Measurements from ENCODE around the gene CD28. TPM values are rescaled to one million over a fixed set of nuclear protein-coding genes. Genes with fewer than 3 reads are reported as not detected.

The CD28 gene
- polyA plus RNA-seq, 1 donor from 2014 or later = not detected

DNA sequence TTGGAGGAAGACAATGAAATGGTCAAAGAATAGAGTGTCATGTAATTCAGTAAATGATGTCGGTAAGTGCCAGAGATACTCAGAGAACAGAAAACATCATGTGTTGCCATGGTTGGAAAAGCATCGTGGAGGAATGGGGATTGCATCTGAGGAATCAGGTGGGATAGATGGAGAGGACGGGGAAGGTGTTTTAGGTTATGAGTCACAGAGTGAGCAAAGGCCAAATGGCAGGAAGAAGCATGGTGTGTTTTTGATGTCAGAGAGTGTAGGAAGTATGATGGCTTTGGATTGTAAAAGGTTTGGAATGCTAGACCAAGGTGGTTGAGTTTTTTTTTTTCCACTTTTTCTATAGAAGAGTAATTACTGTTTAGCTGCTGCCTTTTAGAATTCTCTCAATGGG is 27.5 kb upstream of the CD28 start:
- Histone ChIP-seq H3F3A (ENCODE audit: insufficient read depth, low read length, poor library complexity, severe bottlenecking) (no peaks in the 10 kb centered on the region), H3K9ac (ENCODE audit: low read length) (no peak overlapping the region), H3K27ac (ENCODE audit: low read length) (no peak overlapping the region), H4K20me1 (ENCODE audit: insufficient read depth) (no peaks in the 10 kb centered on the region), H3K9me3 (ENCODE audit: low read length) (no peaks in the 10 kb centered on the region), H3K9me2 (ENCODE audit: insufficient read depth, low read length) (no peaks in the 10 kb centered on the region), H2AFZ (ENCODE audit: low read depth, low read length) (no peak overlapping the region), H3K79me2 (replicated peaks; ENCODE audit: insufficient read depth, low read length) (no peaks in the 10 kb centered on the region), H3K27me3 (ENCODE audit: insufficient read depth, low read depth, low read length) (no peaks in the 10 kb centered on the region), H3K36me3 (ENCODE audit: insufficient read depth, low read length) (no peaks in the 10 kb centered on the region), H3K4me2 (ENCODE audit: low read length) (no peak overlapping the region), H3K4me3 (ENCODE audit: low read length) (no peak overlapping the region)
- TF ChIP-seq RAD21 (conservative IDR thresholded peaks at IDR 0.05) = no peak
- no peak for TF ChIP-seq MXI1 (conservative IDR thresholded peaks at IDR 0.05; ENCODE audit: poor library complexity, severe bottlenecking)
- TF ChIP-seq EZH2 (IDR thresholded peaks at IDR 0.05; ENCODE audit: borderline replicate concordance, insufficient read depth, low read length, poor library complexity, severe bottlenecking) = no peak
- TF ChIP-seq POLR2AphosphoS5 (IDR thresholded peaks at IDR 0.05) = no peak
- no peak for TF ChIP-seq TAF1 (IDR thresholded peaks at IDR 0.05; ENCODE audit: low read depth)
- TF ChIP-seq, protein P1, sequence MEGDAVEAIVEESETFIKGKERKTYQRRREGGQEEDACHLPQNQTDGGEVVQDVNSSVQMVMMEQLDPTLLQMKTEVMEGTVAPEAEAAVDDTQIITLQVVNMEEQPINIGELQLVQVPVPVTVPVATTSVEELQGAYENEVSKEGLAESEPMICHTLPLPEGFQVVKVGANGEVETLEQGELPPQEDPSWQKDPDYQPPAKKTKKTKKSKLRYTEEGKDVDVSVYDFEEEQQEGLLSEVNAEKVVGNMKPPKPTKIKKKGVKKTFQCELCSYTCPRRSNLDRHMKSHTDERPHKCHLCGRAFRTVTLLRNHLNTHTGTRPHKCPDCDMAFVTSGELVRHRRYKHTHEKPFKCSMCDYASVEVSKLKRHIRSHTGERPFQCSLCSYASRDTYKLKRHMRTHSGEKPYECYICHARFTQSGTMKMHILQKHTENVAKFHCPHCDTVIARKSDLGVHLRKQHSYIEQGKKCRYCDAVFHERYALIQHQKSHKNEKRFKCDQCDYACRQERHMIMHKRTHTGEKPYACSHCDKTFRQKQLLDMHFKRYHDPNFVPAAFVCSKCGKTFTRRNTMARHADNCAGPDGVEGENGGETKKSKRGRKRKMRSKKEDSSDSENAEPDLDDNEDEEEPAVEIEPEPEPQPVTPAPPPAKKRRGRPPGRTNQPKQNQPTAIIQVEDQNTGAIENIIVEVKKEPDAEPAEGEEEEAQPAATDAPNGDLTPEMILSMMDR (IDR thresholded peaks at IDR 0.05; ENCODE audit: poor library complexity, severe bottlenecking) = no peak
- TF ChIP-seq, protein P2, sequence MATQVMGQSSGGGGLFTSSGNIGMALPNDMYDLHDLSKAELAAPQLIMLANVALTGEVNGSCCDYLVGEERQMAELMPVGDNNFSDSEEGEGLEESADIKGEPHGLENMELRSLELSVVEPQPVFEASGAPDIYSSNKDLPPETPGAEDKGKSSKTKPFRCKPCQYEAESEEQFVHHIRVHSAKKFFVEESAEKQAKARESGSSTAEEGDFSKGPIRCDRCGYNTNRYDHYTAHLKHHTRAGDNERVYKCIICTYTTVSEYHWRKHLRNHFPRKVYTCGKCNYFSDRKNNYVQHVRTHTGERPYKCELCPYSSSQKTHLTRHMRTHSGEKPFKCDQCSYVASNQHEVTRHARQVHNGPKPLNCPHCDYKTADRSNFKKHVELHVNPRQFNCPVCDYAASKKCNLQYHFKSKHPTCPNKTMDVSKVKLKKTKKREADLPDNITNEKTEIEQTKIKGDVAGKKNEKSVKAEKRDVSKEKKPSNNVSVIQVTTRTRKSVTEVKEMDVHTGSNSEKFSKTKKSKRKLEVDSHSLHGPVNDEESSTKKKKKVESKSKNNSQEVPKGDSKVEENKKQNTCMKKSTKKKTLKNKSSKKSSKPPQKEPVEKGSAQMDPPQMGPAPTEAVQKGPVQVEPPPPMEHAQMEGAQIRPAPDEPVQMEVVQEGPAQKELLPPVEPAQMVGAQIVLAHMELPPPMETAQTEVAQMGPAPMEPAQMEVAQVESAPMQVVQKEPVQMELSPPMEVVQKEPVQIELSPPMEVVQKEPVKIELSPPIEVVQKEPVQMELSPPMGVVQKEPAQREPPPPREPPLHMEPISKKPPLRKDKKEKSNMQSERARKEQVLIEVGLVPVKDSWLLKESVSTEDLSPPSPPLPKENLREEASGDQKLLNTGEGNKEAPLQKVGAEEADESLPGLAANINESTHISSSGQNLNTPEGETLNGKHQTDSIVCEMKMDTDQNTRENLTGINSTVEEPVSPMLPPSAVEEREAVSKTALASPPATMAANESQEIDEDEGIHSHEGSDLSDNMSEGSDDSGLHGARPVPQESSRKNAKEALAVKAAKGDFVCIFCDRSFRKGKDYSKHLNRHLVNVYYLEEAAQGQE (IDR thresholded peaks at IDR 0.05; ENCODE audit: borderline replicate concordance) = no peak
- TF ChIP-seq EP300 (conservative IDR thresholded peaks at IDR 0.05; ENCODE audit: poor library complexity, severe bottlenecking) = no peak
- TF ChIP-seq SMC3 (conservative IDR thresholded peaks at IDR 0.05; ENCODE audit: poor library complexity) = no peak

DNA sequence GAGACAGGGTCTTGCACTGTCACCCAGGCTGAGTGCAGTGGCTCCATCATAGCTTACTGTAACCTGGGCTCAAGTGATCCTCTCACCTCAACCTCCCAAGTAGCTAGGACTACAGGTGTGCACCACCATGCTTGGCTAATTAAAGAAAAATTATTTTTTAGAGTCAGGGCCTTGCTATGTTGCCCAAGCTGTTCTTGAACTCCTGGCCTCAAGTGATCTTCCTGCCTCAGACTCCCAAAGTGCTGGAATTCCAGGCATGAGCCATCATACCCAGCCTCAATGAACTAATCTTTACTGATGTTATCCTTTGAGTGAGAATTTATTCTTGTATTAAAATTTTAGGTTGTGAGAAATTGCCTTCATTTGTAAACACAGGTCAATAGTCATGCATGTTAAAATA is 27.0 kb upstream of the CD28 start:
- no peaks in the 10 kb centered on the region for H3K79me2 ChIP-seq (replicated peaks; ENCODE audit: insufficient read depth, low read length)
- no peak for TF ChIP-seq POLR2AphosphoS5 (IDR thresholded peaks at IDR 0.05)
- H3K9me2 ChIP-seq (ENCODE audit: insufficient read depth, low read length) = no peaks in the 10 kb centered on the region
- H2AFZ ChIP-seq (ENCODE audit: low read depth, low read length) = no peak overlapping the region
- no peaks in the 10 kb centered on the region for H3K27me3 ChIP-seq (ENCODE audit: insufficient read depth, low read depth, low read length)
- no peaks in the 10 kb centered on the region for H4K20me1 ChIP-seq (ENCODE audit: insufficient read depth)
- H3K4me3 ChIP-seq (ENCODE audit: low read length) = no peak overlapping the region
- no peaks in the 10 kb centered on the region for H3K36me3 ChIP-seq (ENCODE audit: insufficient read depth, low read length)
- no peak overlapping the region for H3K27ac ChIP-seq (ENCODE audit: low read length)
- no peaks in the 10 kb centered on the region for H3K9me3 ChIP-seq (ENCODE audit: low read length)
- H3K4me2 ChIP-seq (ENCODE audit: low read length) = no peak overlapping the region
- no peaks in the 10 kb centered on the region for H3F3A ChIP-seq (ENCODE audit: insufficient read depth, low read length, poor library complexity, severe bottlenecking)
- no peak overlapping the region for H3K9ac ChIP-seq (ENCODE audit: low read length)

DNA sequence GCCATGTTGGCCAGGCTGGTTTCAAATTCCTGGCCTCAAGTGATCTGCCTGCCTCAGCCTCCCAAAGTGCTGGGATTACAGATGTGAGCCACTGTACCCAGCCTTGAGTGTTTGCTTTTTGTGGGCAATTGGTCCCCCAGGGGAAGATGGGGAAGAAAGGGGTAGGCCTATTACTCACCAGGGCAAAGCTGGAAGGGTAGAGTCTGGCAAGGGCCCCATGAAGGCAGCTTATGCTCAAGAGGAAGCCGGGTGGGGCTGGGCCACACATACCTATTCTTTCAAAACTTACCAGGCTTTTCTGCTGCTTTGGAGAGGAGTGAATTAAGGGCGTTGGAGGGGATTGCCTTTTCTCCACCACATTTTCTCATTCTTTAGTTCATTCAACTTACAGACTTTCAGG is 24.5 kb upstream of the CD28 start:
- Histone ChIP-seq H3K4me3 (ENCODE audit: low read length) (no peak overlapping the region), H3K9ac (ENCODE audit: low read length) (no peak overlapping the region), H3K27ac (ENCODE audit: low read length) (no peak overlapping the region), H3K36me3 (ENCODE audit: insufficient read depth, low read length) (no peaks in the 10 kb centered on the region), H3K79me2 (replicated peaks; ENCODE audit: insufficient read depth, low read length) (no peaks in the 10 kb centered on the region), H4K20me1 (ENCODE audit: insufficient read depth) (no peaks in the 10 kb centered on the region), H2AFZ (ENCODE audit: low read depth, low read length) (no peak overlapping the region), H3K4me2 (ENCODE audit: low read length) (no peak overlapping the region), H3F3A (ENCODE audit: insufficient read depth, low read length, poor library complexity, severe bottlenecking) (no peaks in the 10 kb centered on the region), H3K9me3 (ENCODE audit: low read length) (no peaks in the 10 kb centered on the region), H3K9me2 (ENCODE audit: insufficient read depth, low read length) (no peaks in the 10 kb centered on the region), H3K27me3 (ENCODE audit: insufficient read depth, low read depth, low read length) (no peaks in the 10 kb centered on the region)
- no peak for TF ChIP-seq RAD21 (conservative IDR thresholded peaks at IDR 0.05)
- TF ChIP-seq SMC3 (conservative IDR thresholded peaks at IDR 0.05; ENCODE audit: poor library complexity) = no peak
- TF ChIP-seq, protein P2 (IDR thresholded peaks at IDR 0.05; ENCODE audit: borderline replicate concordance) = no peak
- no peak for TF ChIP-seq POLR2AphosphoS5 (IDR thresholded peaks at IDR 0.05)
- TF ChIP-seq TAF1 (IDR thresholded peaks at IDR 0.05; ENCODE audit: low read depth) = no peak

All from neural cell (in vitro differentiated cells).